Measurements from ENCODE around the gene TOR3A. TPM values are rescaled to one million over a fixed set of nuclear protein-coding genes. Genes with fewer than 3 reads are reported as not detected.

The TOR3A gene
- total and polyA plus RNA-seq, 2 donors (not counting 1 experiment from before 2014, with no cell fraction given) = 24.0 to 62.1 TPM

- H3K36me3 ChIP-seq (ENCODE audit: control insufficient read depth, insufficient read depth, low read length) = peaks cover 3% of the 10 kb centered on the region
- no peaks in the 10 kb centered on the region for H3K27me3 ChIP-seq (ENCODE audit: control insufficient read depth, insufficient read depth, low read length)
- peaks cover 18% of the 10 kb centered on the region for H3K79me2 ChIP-seq (ENCODE audit: control insufficient read depth, insufficient read depth, low read length)
- peak overlapping the region; percentile 65 for H2AFZ ChIP-seq (ENCODE audit: low read length)
- no peaks in the 10 kb centered on the region for H4K20me1 ChIP-seq (ENCODE audit: control insufficient read depth, extremely low read depth, insufficient read depth, low read length)
- no peaks in the 10 kb centered on the region for H3K9me3 ChIP-seq (ENCODE audit: control insufficient read depth, insufficient read depth, low read depth, low read length)
- peak overlapping the region; percentile 83 to 92 (median 88) for H3K4me3 ChIP-seq (replicated peaks in 1 of 4; ENCODE audit: control extremely low read depth in 1 of 4, insufficient read depth in 1 of 4, low read depth in 3 of 4, low read length in 4 of 4)
- H3K4me2 ChIP-seq (ENCODE audit: extremely low read depth, insufficient read depth, low read length) = peak overlapping the region; percentile 97
- TF ChIP-seq EZH2 (IDR thresholded peaks at IDR 0.05; ENCODE audit: low read length, missing control alignments) (no peak), CTCF (conservative IDR thresholded peaks at IDR 0.05 in 1 of 2, IDR thresholded peaks at IDR 0.05 in 1 of 2; ENCODE audit: low read depth in 1 of 2, low read length in 2 of 2) (no peak)
- H3K9ac ChIP-seq (ENCODE audit: insufficient read depth, low read length) = peak overlapping the region; percentile 92
- peaks cover 2% of the 10 kb centered on the region for H3K4me1 ChIP-seq (ENCODE audit: control insufficient read depth, extremely low read depth, insufficient read depth, low read length)
- peak overlapping the region; percentile 90 for H3K27ac ChIP-seq (ENCODE audit: insufficient read depth, low read length)
- no peak for DNase-seq (ENCODE audit: low read depth in 2 of 2)
Observed at GRCh38 chr1:179082333-179082998, 596 bp downstream of the TOR3A start.

GRCh38 chr1:179082999-179083335 lies 1.1 kb downstream of the TOR3A start:
- no peak for TF ChIP-seq CTCF (conservative IDR thresholded peaks at IDR 0.05 in 1 of 2, IDR thresholded peaks at IDR 0.05 in 1 of 2; ENCODE audit: low read depth in 1 of 2, low read length in 2 of 2)
- no peak for TF ChIP-seq EZH2 (IDR thresholded peaks at IDR 0.05; ENCODE audit: low read length, missing control alignments)

GRCh38 chr1:179083533-179083932 lies 1.7 kb downstream of the TOR3A start:
- no peak overlapping the region for H3K4me3 ChIP-seq (replicated peaks in 1 of 4; ENCODE audit: control extremely low read depth in 1 of 4, insufficient read depth in 1 of 4, low read depth in 3 of 4, low read length in 4 of 4)
- TF ChIP-seq CTCF (conservative IDR thresholded peaks at IDR 0.05 in 1 of 2, IDR thresholded peaks at IDR 0.05 in 1 of 2; ENCODE audit: low read depth in 1 of 2, low read length in 2 of 2) = no peak
- no peak for TF ChIP-seq EZH2 (IDR thresholded peaks at IDR 0.05; ENCODE audit: low read length, missing control alignments)

More at GRCh38 chr1:179082999-179083335, 1.1 kb downstream of the TOR3A start:
- H3K4me3 ChIP-seq (replicated peaks in 1 of 4; ENCODE audit: control extremely low read depth in 1 of 4, insufficient read depth in 1 of 4, low read depth in 3 of 4, low read length in 4 of 4) = peak overlapping the region; percentile 83 to 92 (median 88)
- no peaks in the 10 kb centered on the region for H3K27me3 ChIP-seq (ENCODE audit: control insufficient read depth, insufficient read depth, low read length)
- peak; percentile 18 to 47 for DNase-seq (ENCODE audit: low read depth in 2 of 2)
- peaks cover 2% of the 10 kb centered on the region for H3K4me1 ChIP-seq (ENCODE audit: control insufficient read depth, extremely low read depth, insufficient read depth, low read length)
- peak overlapping the region; percentile 90 for H3K27ac ChIP-seq (ENCODE audit: insufficient read depth, low read length)
- no peaks in the 10 kb centered on the region for H3K9me3 ChIP-seq (ENCODE audit: control insufficient read depth, insufficient read depth, low read depth, low read length)
- H3K79me2 ChIP-seq (ENCODE audit: control insufficient read depth, insufficient read depth, low read length) = peaks cover 18% of the 10 kb centered on the region
- peaks cover 3% of the 10 kb centered on the region for H3K36me3 ChIP-seq (ENCODE audit: control insufficient read depth, insufficient read depth, low read length)
- H4K20me1 ChIP-seq (ENCODE audit: control insufficient read depth, extremely low read depth, insufficient read depth, low read length) = no peaks in the 10 kb centered on the region
- H3K9ac ChIP-seq (ENCODE audit: insufficient read depth, low read length) = peak overlapping the region; percentile 92
- H2AFZ ChIP-seq (ENCODE audit: low read length) = peak overlapping the region; percentile 19
- H3K4me2 ChIP-seq (ENCODE audit: extremely low read depth, insufficient read depth, low read length) = peak overlapping the region; percentile 97

More at GRCh38 chr1:179083533-179083932, 1.7 kb downstream of the TOR3A start:
- H3K27ac ChIP-seq (ENCODE audit: insufficient read depth, low read length) = peak overlapping the region; percentile 90
- H3K79me2 ChIP-seq (ENCODE audit: control insufficient read depth, insufficient read depth, low read length) = peaks cover 18% of the 10 kb centered on the region
- H3K9me3 ChIP-seq (ENCODE audit: control insufficient read depth, insufficient read depth, low read depth, low read length) = no peaks in the 10 kb centered on the region
- H3K4me1 ChIP-seq (ENCODE audit: control insufficient read depth, extremely low read depth, insufficient read depth, low read length) = peaks cover 2% of the 10 kb centered on the region
- H4K20me1 ChIP-seq (ENCODE audit: control insufficient read depth, extremely low read depth, insufficient read depth, low read length) = no peaks in the 10 kb centered on the region
- DNase-seq (ENCODE audit: low read depth in 2 of 2) = no peak
- H3K27me3 ChIP-seq (ENCODE audit: control insufficient read depth, insufficient read depth, low read length) = no peaks in the 10 kb centered on the region
- no peak overlapping the region for H3K4me2 ChIP-seq (ENCODE audit: extremely low read depth, insufficient read depth, low read length)
- H2AFZ ChIP-seq (ENCODE audit: low read length) = no peak overlapping the region
- H3K36me3 ChIP-seq (ENCODE audit: control insufficient read depth, insufficient read depth, low read length) = peaks cover 3% of the 10 kb centered on the region
- H3K9ac ChIP-seq (ENCODE audit: insufficient read depth, low read length) = no peak overlapping the region
